ENCODE data around the gene MAGEB1. TPM values are rescaled to one million over a fixed set of nuclear protein-coding genes. Genes with fewer than 3 reads are reported as not detected.

The MAGEB1 gene
- total RNA-seq, result not detected

GRCh38 chrX:30246769-30247489 is at the start of gene MAGEB1:
TSS of gene MAGEB1 (plus strand) at chrX:30247146. CDS start at chrX:30250494, 3,348 bp downstream.
- no peaks in the 10 kb centered on the region for H3K27me3 Mint-ChIP-seq
- no peaks in the 10 kb centered on the region for H3K4me1 Mint-ChIP-seq (ENCODE audit: low read depth in 2 of 2)
- H3K4me3 Mint-ChIP-seq, result no peak within 1 kb of the TSS
- no peaks in the 10 kb centered on the region for H3K36me3 Mint-ChIP-seq
- DNase-seq (ENCODE audit: low spot score) (no peak), ATAC-seq (no peak)
- no peak within 1 kb of the TSS for H3K27ac Mint-ChIP-seq
- H3K9me3 Mint-ChIP-seq, result no peaks in the 10 kb centered on the region

GRCh38 chrX:30212172-30212571 is 34.8 kb upstream of the MAGEB1 start:
- no peaks in the 10 kb centered on the region for H3K27me3 Mint-ChIP-seq
- ATAC-seq, result no peak

GRCh38 chrX:30215357-30215843 is 31.5 kb upstream of the MAGEB1 start, which contains the start of gene MAGEB2:
TSS of gene MAGEB2 (plus strand) at chrX:30215563. CDS start at chrX:30218581, 3,018 bp downstream.
- no peaks in the 10 kb centered on the region for H3K4me1 Mint-ChIP-seq (ENCODE audit: low read depth in 2 of 2)
- no peak within 1 kb of the TSS for H3K4me3 Mint-ChIP-seq

More at GRCh38 chrX:30212172-30212571, 34.8 kb upstream of the MAGEB1 start:
- H3K9me3 Mint-ChIP-seq, result peaks cover 8% of the 10 kb centered on the region
- H3K4me3 Mint-ChIP-seq, result no peak overlapping the region
- H3K36me3 Mint-ChIP-seq, result no peaks in the 10 kb centered on the region
- no peak for DNase-seq (ENCODE audit: low spot score)
- no peaks in the 10 kb centered on the region for H3K4me1 Mint-ChIP-seq (ENCODE audit: low read depth in 2 of 2)
- H3K27ac Mint-ChIP-seq, result no peak overlapping the region

GRCh38 chrX:30217465-30217864 is 29.5 kb upstream of the MAGEB1 start:
- DNase-seq (ENCODE audit: low spot score) (no peak), ATAC-seq (no peak)
- Mint-ChIP-seq H3K36me3 (no peaks in the 10 kb centered on the region), H3K4me3 (no peak overlapping the region), H3K27ac (no peak overlapping the region), H3K4me1 (ENCODE audit: low read depth in 2 of 2) (no peaks in the 10 kb centered on the region), H3K9me3 (no peaks in the 10 kb centered on the region), H3K27me3 (no peaks in the 10 kb centered on the region)

More at GRCh38 chrX:30215357-30215843, 31.5 kb upstream of the MAGEB1 start, which contains the start of gene MAGEB2:
- peaks cover 4% of the 10 kb centered on the region for H3K9me3 Mint-ChIP-seq
- H3K36me3 Mint-ChIP-seq, result no peaks in the 10 kb centered on the region
- DNase-seq (ENCODE audit: low spot score) (no peak), ATAC-seq (no peak)
- H3K27ac Mint-ChIP-seq, result no peak within 1 kb of the TSS
- H3K27me3 Mint-ChIP-seq, result no peaks in the 10 kb centered on the region

- DNase-seq (ENCODE audit: low spot score) (no peak), ATAC-seq (no peak)
- no peaks in the 10 kb centered on the region for H3K27me3 Mint-ChIP-seq
- H3K36me3 Mint-ChIP-seq, result no peaks in the 10 kb centered on the region
- H3K27ac Mint-ChIP-seq, result no peak overlapping the region
- no peaks in the 10 kb centered on the region for H3K4me1 Mint-ChIP-seq (ENCODE audit: low read depth in 2 of 2)
- H3K9me3 Mint-ChIP-seq, result no peaks in the 10 kb centered on the region
- H3K4me3 Mint-ChIP-seq, result no peak overlapping the region
These were observed 27.6 kb upstream of the MAGEB1 start for GRCh38 chrX:30219372-30219771.

- no peak overlapping the region for H3K27ac Mint-ChIP-seq
- H3K4me1 Mint-ChIP-seq (ENCODE audit: low read depth in 2 of 2), result no peaks in the 10 kb centered on the region
- H3K4me3 Mint-ChIP-seq, result no peak overlapping the region
- H3K36me3 Mint-ChIP-seq, result no peaks in the 10 kb centered on the region
- ATAC-seq, result no peak
- no peaks in the 10 kb centered on the region for H3K9me3 Mint-ChIP-seq
- H3K27me3 Mint-ChIP-seq, result no peaks in the 10 kb centered on the region
- no peak for DNase-seq (ENCODE audit: low spot score)
These were observed 26.3 kb upstream of the MAGEB1 start for GRCh38 chrX:30220661-30221060.

GRCh38 chrX:30224536-30224935 is 22.4 kb upstream of the MAGEB1 start:
- Mint-ChIP-seq H3K4me1 (ENCODE audit: low read depth in 2 of 2) (no peaks in the 10 kb centered on the region), H3K27ac (no peak overlapping the region), H3K9me3 (no peaks in the 10 kb centered on the region), H3K4me3 (no peak overlapping the region), H3K27me3 (peaks cover 0 to 5% of the 10 kb centered on the region in 2 donors), H3K36me3 (no peaks in the 10 kb centered on the region)
- ATAC-seq (no peak), DNase-seq (ENCODE audit: low spot score) (no peak)

- no peaks in the 10 kb centered on the region for H3K4me1 Mint-ChIP-seq (ENCODE audit: low read depth in 2 of 2)
- DNase-seq (ENCODE audit: low spot score) (no peak), ATAC-seq (no peak)
- H3K4me3 Mint-ChIP-seq, result no peak overlapping the region
- H3K36me3 Mint-ChIP-seq, result no peaks in the 10 kb centered on the region
- H3K9me3 Mint-ChIP-seq, result no peaks in the 10 kb centered on the region
- no peak overlapping the region for H3K27ac Mint-ChIP-seq
- H3K27me3 Mint-ChIP-seq, result peaks cover 0 to 5% of the 10 kb centered on the region in 2 donors
These were observed 18.4 kb upstream of the MAGEB1 start for GRCh38 chrX:30228526-30228925.

- DNase-seq (ENCODE audit: low spot score) (no peak), ATAC-seq (no peak)
- Mint-ChIP-seq H3K36me3 (no peaks in the 10 kb centered on the region), H3K27me3 (peaks cover 0 to 5% of the 10 kb centered on the region in 2 donors), H3K9me3 (no peaks in the 10 kb centered on the region), H3K4me3 (no peak within 1 kb of the TSS), H3K4me1 (ENCODE audit: low read depth in 2 of 2) (no peaks in the 10 kb centered on the region), H3K27ac (no peak within 1 kb of the TSS)
These were observed 16.6 kb upstream of the MAGEB1 start, which contains the start of gene MAGEB3 for GRCh38 chrX:30230395-30230794. TSS of gene MAGEB3 (plus strand) at chrX:30230657. CDS start at chrX:30235925, 5,268 bp downstream.

- no peak within 1 kb of the TSS for H3K4me3 Mint-ChIP-seq
- H3K27ac Mint-ChIP-seq, result no peak within 1 kb of the TSS
- DNase-seq (ENCODE audit: low spot score) (no peak), ATAC-seq (no peak)
- no peaks in the 10 kb centered on the region for H3K4me1 Mint-ChIP-seq (ENCODE audit: low read depth in 2 of 2)
- no peaks in the 10 kb centered on the region for H3K27me3 Mint-ChIP-seq
- no peaks in the 10 kb centered on the region for H3K9me3 Mint-ChIP-seq
- H3K36me3 Mint-ChIP-seq, result no peaks in the 10 kb centered on the region
These were observed 5.1 kb upstream of the MAGEB1 start, which contains the start of gene MAGEB4 for GRCh38 chrX:30241724-30242415. TSS of gene MAGEB4 (plus strand) at chrX:30242000. CDS start at chrX:30242136, 136 bp downstream.

GRCh38 chrX:30248854-30249253 is 1.9 kb downstream of the MAGEB1 start:
- no peaks in the 10 kb centered on the region for H3K9me3 Mint-ChIP-seq
- H3K36me3 Mint-ChIP-seq, result no peaks in the 10 kb centered on the region
- DNase-seq (ENCODE audit: low spot score) (no peak), ATAC-seq (no peak)
- no peaks in the 10 kb centered on the region for H3K4me1 Mint-ChIP-seq (ENCODE audit: low read depth in 2 of 2)
- H3K4me3 Mint-ChIP-seq, result no peak overlapping the region
- no peak overlapping the region for H3K27ac Mint-ChIP-seq
- no peaks in the 10 kb centered on the region for H3K27me3 Mint-ChIP-seq

- Mint-ChIP-seq H3K27ac (no peak overlapping the region), H3K9me3 (peaks cover 3% of the 10 kb centered on the region)
These were observed 6.3 kb downstream of the MAGEB1 start for GRCh38 chrX:30253257-30253656.

GRCh38 chrX:30259927-30260326 is 13.0 kb downstream of the MAGEB1 start:
- no peaks in the 10 kb centered on the region for H3K36me3 Mint-ChIP-seq
- peaks cover 6% of the 10 kb centered on the region for H3K9me3 Mint-ChIP-seq
- no peaks in the 10 kb centered on the region for H3K4me1 Mint-ChIP-seq (ENCODE audit: low read depth in 2 of 2)
- ATAC-seq (no peak), DNase-seq (ENCODE audit: low spot score) (no peak)
- H3K27me3 Mint-ChIP-seq, result peaks cover 0 to 3% of the 10 kb centered on the region in 2 donors
- no peak overlapping the region for H3K27ac Mint-ChIP-seq
- H3K4me3 Mint-ChIP-seq, result no peak overlapping the region

More at GRCh38 chrX:30253257-30253656, 6.3 kb downstream of the MAGEB1 start:
- peaks cover 0 to 2% of the 10 kb centered on the region in 2 donors for H3K27me3 Mint-ChIP-seq
- H3K4me1 Mint-ChIP-seq (ENCODE audit: low read depth in 2 of 2), result no peaks in the 10 kb centered on the region
- no peaks in the 10 kb centered on the region for H3K36me3 Mint-ChIP-seq
- no peak overlapping the region for H3K4me3 Mint-ChIP-seq
- ATAC-seq (no peak), DNase-seq (ENCODE audit: low spot score) (no peak)

- H3K4me3 Mint-ChIP-seq, result no peak overlapping the region
- DNase-seq (ENCODE audit: low spot score) (no peak), ATAC-seq (no peak)
- no peaks in the 10 kb centered on the region for H3K4me1 Mint-ChIP-seq (ENCODE audit: low read depth in 2 of 2)
- no peaks in the 10 kb centered on the region for H3K36me3 Mint-ChIP-seq
- H3K27ac Mint-ChIP-seq, result no peak overlapping the region
- peaks cover 0 to 3% of the 10 kb centered on the region in 2 donors for H3K27me3 Mint-ChIP-seq
- H3K9me3 Mint-ChIP-seq, result peaks cover 6% of the 10 kb centered on the region
These were observed 14.1 kb downstream of the MAGEB1 start for GRCh38 chrX:30261012-30261411.
